GM21786 (cell line): ENCODE data around the gene ARHGAP32.
A peak's percentile ranks its signal among the peaks of the same experiment; 100 is the strongest.
"Not testable (repeated sequence)": the region's sequence is repeated elsewhere in the genome, so short reads cannot be mapped to it uniquely, and the experiment has no call there.

Source experiments
- ATAC-seq: cut with Tn5 transposase; IDR thresholded peaks from one replicate; pipeline ENCODE4 v1.9.1; 2021; ENCODE audit not compliant: unreplicated experiment

Gene ARHGAP32

GRCh38 chr11:128936606-128937251 lies 255.4 kb downstream of the ARHGAP32 start:
- no peak for ATAC-seq

- no peak for ATAC-seq
These were observed 257.2 kb downstream of the ARHGAP32 start for GRCh38 chr11:128934926-128935325.

- ATAC-seq, result no peak
These were observed 257.8 kb downstream of the ARHGAP32 start for GRCh38 chr11:128934351-128934750.

- no peak for ATAC-seq
These were observed 258.5 kb downstream of the ARHGAP32 start for GRCh38 chr11:128933481-128934178.

- no peak for ATAC-seq
These were observed 260.5 kb downstream of the ARHGAP32 start for GRCh38 chr11:128931668-128932067.

- no peak for ATAC-seq
These were observed 261.1 kb downstream of the ARHGAP32 start for GRCh38 chr11:128931066-128931465.

GRCh38 chr11:128929991-128930390 lies 262.1 kb downstream of the ARHGAP32 start:
- no peak for ATAC-seq

- no peak for ATAC-seq
These were observed 262.7 kb downstream of the ARHGAP32 start for GRCh38 chr11:128929468-128929867.

- ATAC-seq, result peak; percentile 98
These were observed 263.7 kb downstream of the ARHGAP32 start for GRCh38 chr11:128928400-128928799.

GRCh38 chr11:128927683-128928336 lies 264.3 kb downstream of the ARHGAP32 start:
- no peak for ATAC-seq

GRCh38 chr11:128927108-128927461 lies 265.0 kb downstream of the ARHGAP32 start:
- ATAC-seq, result no peak

- no peak for ATAC-seq
These were observed 265.6 kb downstream of the ARHGAP32 start for GRCh38 chr11:128926437-128927107.

- no peak for ATAC-seq
These were observed 266.1 kb downstream of the ARHGAP32 start for GRCh38 chr11:128926000-128926399.

- no peak for ATAC-seq
These were observed 266.9 kb downstream of the ARHGAP32 start for GRCh38 chr11:128925250-128925600.

GRCh38 chr11:128924510-128925249 lies 267.4 kb downstream of the ARHGAP32 start:
- ATAC-seq, result no peak

- no peak for ATAC-seq
These were observed 268.0 kb downstream of the ARHGAP32 start for GRCh38 chr11:128924104-128924503.

GRCh38 chr11:128921793-128922192 lies 270.3 kb downstream of the ARHGAP32 start:
- no peak for ATAC-seq

- no peak for ATAC-seq
These were observed 271.5 kb downstream of the ARHGAP32 start for GRCh38 chr11:128920666-128921065.

GRCh38 chr11:128919635-128920034 lies 272.5 kb downstream of the ARHGAP32 start:
- ATAC-seq, result not testable (repeated sequence)

GRCh38 chr11:128919216-128919615 lies 272.9 kb downstream of the ARHGAP32 start:
- no peak for ATAC-seq

GRCh38 chr11:128917144-128917724 lies 274.9 kb downstream of the ARHGAP32 start:
- ATAC-seq, result no peak
